Fibroblast of lung (primary cell): ENCODE data around the gene GNG12. TPM values are rescaled to one million over a fixed set of nuclear protein-coding genes. Genes with fewer than 3 reads are reported as not detected.

Source experiments
- DNase-seq, 2 donors: peaks; one replicate each; pipeline versions ENCODE4 v3.0.0 to v3.0.0-alpha.2; 2010; ENCODE audit warnings: low read depth in 2 of 2
- H2AFZ ChIP-seq: 2 replicates; pipeline ENCODE4 v1.5.1; 2012; ENCODE audit warnings: low read length, control low read depth, inconsistent platforms
- H3K27ac ChIP-seq: 2 replicates; pipeline ENCODE4 v1.5.1; 2011; ENCODE audit warnings: low read length, control low read depth; ENCODE audit not compliant: insufficient read depth
- H3K27me3 ChIP-seq: 2 replicates; pipeline ENCODE4 v1.5.1; 2011; ENCODE audit warnings: mild to moderate bottlenecking, low read length; ENCODE audit not compliant: control insufficient read depth, insufficient read depth
- H3K36me3 ChIP-seq: 2 replicates; pipeline ENCODE4 v1.5.1; 2011; ENCODE audit warnings: low read length; ENCODE audit not compliant: control insufficient read depth, insufficient read depth
- H3K4me1 ChIP-seq: 2 replicates; pipeline ENCODE4 v1.5.1; 2011; ENCODE audit warnings: low read length; ENCODE audit not compliant: control insufficient read depth, insufficient read depth; ENCODE audit errors: extremely low read depth
- H3K4me2 ChIP-seq: 2 replicates; pipeline ENCODE4 v1.5.1; 2011; ENCODE audit warnings: low read length, control low read depth; ENCODE audit not compliant: insufficient read depth; ENCODE audit errors: extremely low read depth
- H3K4me3 ChIP-seq, 4 experiments: fragments of 200-600 bp in 1 of 4; sonication (generic) in 1 of 4; replicated peaks in 1 of 4; 2 replicates each; pipeline ENCODE4 v1.5.1; 2011 to 2016; ENCODE audit warnings: low read length in 4 of 4, low read depth in 3 of 4, mild to moderate bottlenecking in 3 of 4, control low read depth in 2 of 4, inconsistent platforms in 1 of 4, mixed read lengths in 1 of 4; ENCODE audit not compliant: insufficient read depth in 1 of 4; ENCODE audit errors: control extremely low read depth in 1 of 4
- H3K79me2 ChIP-seq: 2 replicates; pipeline ENCODE4 v1.5.1; 2012; ENCODE audit warnings: mild to moderate bottlenecking, low read length, inconsistent platforms; ENCODE audit not compliant: control insufficient read depth, insufficient read depth
- H3K9ac ChIP-seq: 2 replicates; pipeline ENCODE4 v1.5.1; 2011; ENCODE audit warnings: mild to moderate bottlenecking, low read length, control low read depth; ENCODE audit not compliant: insufficient read depth
- H3K9me3 ChIP-seq: 2 replicates; pipeline ENCODE4 v1.5.1; 2012; ENCODE audit warnings: low read depth, low read length; ENCODE audit not compliant: control insufficient read depth, insufficient read depth
- H4K20me1 ChIP-seq: 2 replicates; pipeline ENCODE4 v1.5.1; 2011; ENCODE audit warnings: low read length; ENCODE audit not compliant: control insufficient read depth, insufficient read depth; ENCODE audit errors: extremely low read depth
- CTCF ChIP-seq, 2 donors: IDR thresholded peaks in 1 of 2; conservative IDR thresholded peaks in 1 of 2; 1 replicate in 1 of 2; 2 replicates in 1 of 2; pipeline ENCODE4 v1.5.1; 2011 to 2012; ENCODE audit warnings: low read length in 2 of 2, control low read depth in 1 of 2, inconsistent platforms in 1 of 2, low read depth in 1 of 2, mild to moderate bottlenecking in 1 of 2
- EZH2 ChIP-seq: IDR thresholded peaks from 2 replicates; pipeline ENCODE4 v1.5.1; 2012; ENCODE audit warnings: low read length, control low read depth, mild to moderate bottlenecking; ENCODE audit errors: missing control alignments
- polyA plus RNA-seq, 2 donors: library from polyadenylated mRNA; depleted of rRNA in 1 of 2; stranded (reverse) in 1 of 2; unstranded in 1 of 2; fragments of >200 nt; gene quantifications; 2 replicates each; pipeline ENCODE4 v1.2.1, GENCODE V29; 2011 to 2012; ENCODE audit warnings: missing spikeins in 1 of 2
- total RNA-seq: library from RNA; depleted of rRNA; stranded (reverse); fragments of >200 nt; gene quantifications from 2 replicates; pipeline ENCODE4 v1.2.1, GENCODE V29; 2014

The GNG12 gene
- total and polyA plus RNA-seq, 2 donors (not counting 1 experiment from before 2014, with no cell fraction given) = 127 to 241 TPM

- no peaks in the 10 kb centered on the region for H3K36me3 ChIP-seq
- DNase-seq = no peak
- peaks cover 26% of the 10 kb centered on the region for H3K79me2 ChIP-seq
- H3K27me3 ChIP-seq = no peaks in the 10 kb centered on the region
- TF ChIP-seq EZH2 (no peak), CTCF (conservative IDR thresholded peaks at IDR 0.05 in 1 of 2, IDR thresholded peaks at IDR 0.05 in 1 of 2; ENCODE audit: low read depth in 1 of 2, low read length in 2 of 2) (no peak)
- H3K9me3 ChIP-seq = no peaks in the 10 kb centered on the region
- peaks cover 30% of the 10 kb centered on the region for H3K4me1 ChIP-seq
- no peak overlapping the region for H3K9ac ChIP-seq
- no peaks in the 10 kb centered on the region for H4K20me1 ChIP-seq
- H3K4me3 ChIP-seq = no peak overlapping the region
- no peak overlapping the region for H2AFZ ChIP-seq
- H3K27ac ChIP-seq = no peak overlapping the region
- no peak overlapping the region for H3K4me2 ChIP-seq
Measured at GRCh38 chr1:67734323-67734690, 99.0 kb downstream of the GNG12 start.

GRCh38 chr1:67733681-67734322, 99.5 kb downstream of the GNG12 start:
- no peaks in the 10 kb centered on the region for H3K9me3 ChIP-seq
- no peaks in the 10 kb centered on the region for H4K20me1 ChIP-seq
- peaks cover 30% of the 10 kb centered on the region for H3K4me1 ChIP-seq
- TF ChIP-seq CTCF (conservative IDR thresholded peaks at IDR 0.05 in 1 of 2, IDR thresholded peaks at IDR 0.05 in 1 of 2; ENCODE audit: low read depth in 1 of 2, low read length in 2 of 2) = no peak
- TF ChIP-seq EZH2 = no peak
- no peak overlapping the region for H3K4me3 ChIP-seq
- no peaks in the 10 kb centered on the region for H3K27me3 ChIP-seq
- H3K27ac ChIP-seq = no peak overlapping the region
- no peak overlapping the region for H3K9ac ChIP-seq
- DNase-seq = no peak
- H2AFZ ChIP-seq = no peak overlapping the region
- peaks cover 25% of the 10 kb centered on the region for H3K79me2 ChIP-seq
- no peak overlapping the region for H3K4me2 ChIP-seq
- H3K36me3 ChIP-seq = no peaks in the 10 kb centered on the region

- TF ChIP-seq CTCF (conservative IDR thresholded peaks at IDR 0.05 in 1 of 2, IDR thresholded peaks at IDR 0.05 in 1 of 2; ENCODE audit: low read depth in 1 of 2, low read length in 2 of 2) = no peak
- TF ChIP-seq EZH2 = no peak
- DNase-seq = peak; percentile 50 to 81
- H3K4me2 ChIP-seq = no peak overlapping the region
- no peaks in the 10 kb centered on the region for H3K36me3 ChIP-seq
- no peak overlapping the region for H3K4me3 ChIP-seq
- H4K20me1 ChIP-seq = no peaks in the 10 kb centered on the region
- H3K27me3 ChIP-seq = no peaks in the 10 kb centered on the region
- H3K4me1 ChIP-seq = peaks cover 30% of the 10 kb centered on the region
- no peak overlapping the region for H3K9ac ChIP-seq
- no peaks in the 10 kb centered on the region for H3K9me3 ChIP-seq
- no peak overlapping the region for H2AFZ ChIP-seq
- peak overlapping the region; percentile 48 for H3K27ac ChIP-seq
- peaks cover 23% of the 10 kb centered on the region for H3K79me2 ChIP-seq
Measured at GRCh38 chr1:67732750-67733151, 100.5 kb downstream of the GNG12 start.
